NCI-H187 treated with DMSO at 0.1 percent for 48 hours (cell line): ENCODE results near the gene STX2.
"Not testable (repeated sequence)": the region's sequence is repeated elsewhere in the genome, so short reads cannot be mapped to it uniquely, and the experiment has no call there.

Experiments used
- DNase-seq: peaks from one replicate; lab custom pipeline; 2025; lab: John Stamatoyannopoulos, UW

The STX2 gene

GRCh38 chr12:130764475-130765185, 74.4 kb downstream of the STX2 start:
- DNase-seq, result no peak

DNA sequence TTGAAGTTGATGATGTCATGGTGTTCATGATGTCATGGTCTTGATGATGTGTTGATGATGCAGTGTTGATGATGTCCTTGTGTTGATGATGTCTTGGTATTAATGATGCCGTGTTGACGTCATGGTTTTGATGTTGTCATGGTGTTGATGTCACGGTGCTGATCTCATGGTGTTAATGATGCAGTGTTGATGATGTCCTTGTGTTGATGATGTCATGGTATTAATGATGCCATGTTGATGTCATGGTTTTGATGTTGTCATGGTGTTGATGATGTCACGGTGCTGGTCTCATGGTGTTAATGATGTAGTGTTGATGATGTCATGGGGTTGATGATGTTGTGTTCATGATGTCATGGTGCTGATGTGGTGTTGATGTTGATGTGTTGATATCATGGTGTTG, 75.0 kb downstream of the STX2 start:
- DNase-seq, result no peak

- DNase-seq, result no peak
These were observed 76.8 kb downstream of the STX2 start for GRCh38 chr12:130762319-130762675.

DNA sequence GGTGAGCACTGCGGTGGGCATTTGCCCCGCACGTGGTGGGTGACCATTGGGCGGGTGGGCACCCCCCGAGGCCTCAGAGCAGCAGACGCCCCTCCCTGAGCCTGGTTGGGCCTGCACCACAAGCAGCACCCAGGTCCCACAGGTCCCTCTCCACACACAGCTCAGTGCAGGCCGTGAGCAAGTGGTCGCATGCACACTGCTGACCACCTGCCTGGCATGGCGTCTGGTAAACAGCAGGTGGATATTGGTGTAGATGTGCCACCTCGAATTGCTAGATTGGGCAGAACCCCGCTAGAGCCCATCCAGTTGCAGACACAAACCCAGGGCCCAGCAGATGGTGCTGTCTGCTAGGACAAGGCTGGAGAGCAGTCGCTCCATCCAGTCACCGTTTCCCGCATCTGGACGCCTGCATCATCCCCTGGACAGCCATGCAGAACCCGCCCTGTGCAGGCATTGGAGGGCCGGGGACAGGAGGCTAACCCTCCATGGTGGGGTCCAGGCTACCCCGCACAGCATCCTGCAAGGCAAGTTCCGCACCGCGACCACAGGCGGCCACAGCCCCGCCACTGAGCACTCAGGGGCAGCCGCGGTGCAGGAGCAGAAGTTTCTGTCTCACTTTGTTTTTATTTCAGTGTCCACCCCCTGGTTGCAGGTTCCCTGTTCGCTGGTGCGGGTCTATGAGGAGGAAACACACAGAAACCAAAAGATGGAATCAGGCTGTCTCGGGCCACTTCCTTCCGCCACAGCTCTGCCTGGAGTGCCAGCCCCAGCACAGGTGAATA, 77.3 kb downstream of the STX2 start:
- no peak for DNase-seq

DNA sequence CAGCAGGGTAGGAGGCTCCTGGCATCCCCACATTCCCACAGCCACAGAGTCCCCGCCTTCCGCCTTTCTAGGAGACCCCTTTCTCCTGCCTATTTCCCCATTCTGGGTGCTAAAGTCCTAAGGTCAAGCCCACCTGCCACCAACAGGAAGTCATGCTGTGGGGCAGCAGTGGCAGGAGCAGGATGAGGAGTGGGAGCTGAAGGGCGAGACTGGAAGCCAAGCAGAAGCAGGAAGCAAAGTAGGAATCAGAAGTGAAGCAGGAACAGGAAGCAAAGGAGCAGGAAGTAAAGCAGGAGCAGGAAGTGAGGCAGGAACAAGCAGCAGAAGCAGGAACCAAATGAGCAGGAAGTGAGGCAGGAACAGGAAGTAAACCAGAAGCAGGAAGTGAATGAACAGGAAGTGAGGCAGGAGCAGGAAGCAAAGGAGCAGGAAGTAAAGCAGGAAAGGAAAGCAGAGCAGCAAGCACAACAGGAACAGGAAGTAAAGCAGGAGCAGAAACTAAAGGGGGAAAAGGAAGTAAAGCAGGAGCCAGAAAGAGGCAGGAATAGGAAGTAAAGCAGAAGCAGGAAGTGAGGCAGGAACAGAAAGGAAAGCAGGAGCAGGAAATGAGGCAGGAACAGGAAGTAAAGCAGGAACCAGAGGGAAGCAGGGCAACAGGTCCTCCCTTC, 84.7 kb downstream of the STX2 start:
- DNase-seq, result no peak

GRCh38 chr12:130752692-130753230, 86.3 kb downstream of the STX2 start:
- DNase-seq, result no peak

GRCh38 chr12:130752037-130752436, 87.0 kb downstream of the STX2 start:
- DNase-seq, result not testable (repeated sequence)

DNA sequence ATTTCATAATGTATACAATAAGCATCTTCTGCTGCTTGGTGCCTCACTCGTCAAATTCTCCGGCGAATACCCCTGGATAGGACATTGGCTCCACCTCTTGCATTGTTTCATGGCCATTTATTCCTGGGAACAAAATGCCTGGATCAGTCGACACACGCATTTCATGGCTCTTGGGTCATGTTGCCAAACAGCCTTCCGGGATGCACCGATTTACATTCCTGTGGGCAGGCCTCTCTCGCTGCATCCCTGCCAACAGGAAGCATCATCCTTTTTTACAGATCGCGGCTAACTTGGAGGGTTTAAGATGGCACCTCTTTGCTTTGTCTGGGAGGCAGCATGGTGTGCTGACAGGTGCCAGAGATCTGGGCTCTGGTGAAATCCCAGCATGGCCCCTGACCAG, 90.3 kb downstream of the STX2 start:
- DNase-seq, result no peak

DNA sequence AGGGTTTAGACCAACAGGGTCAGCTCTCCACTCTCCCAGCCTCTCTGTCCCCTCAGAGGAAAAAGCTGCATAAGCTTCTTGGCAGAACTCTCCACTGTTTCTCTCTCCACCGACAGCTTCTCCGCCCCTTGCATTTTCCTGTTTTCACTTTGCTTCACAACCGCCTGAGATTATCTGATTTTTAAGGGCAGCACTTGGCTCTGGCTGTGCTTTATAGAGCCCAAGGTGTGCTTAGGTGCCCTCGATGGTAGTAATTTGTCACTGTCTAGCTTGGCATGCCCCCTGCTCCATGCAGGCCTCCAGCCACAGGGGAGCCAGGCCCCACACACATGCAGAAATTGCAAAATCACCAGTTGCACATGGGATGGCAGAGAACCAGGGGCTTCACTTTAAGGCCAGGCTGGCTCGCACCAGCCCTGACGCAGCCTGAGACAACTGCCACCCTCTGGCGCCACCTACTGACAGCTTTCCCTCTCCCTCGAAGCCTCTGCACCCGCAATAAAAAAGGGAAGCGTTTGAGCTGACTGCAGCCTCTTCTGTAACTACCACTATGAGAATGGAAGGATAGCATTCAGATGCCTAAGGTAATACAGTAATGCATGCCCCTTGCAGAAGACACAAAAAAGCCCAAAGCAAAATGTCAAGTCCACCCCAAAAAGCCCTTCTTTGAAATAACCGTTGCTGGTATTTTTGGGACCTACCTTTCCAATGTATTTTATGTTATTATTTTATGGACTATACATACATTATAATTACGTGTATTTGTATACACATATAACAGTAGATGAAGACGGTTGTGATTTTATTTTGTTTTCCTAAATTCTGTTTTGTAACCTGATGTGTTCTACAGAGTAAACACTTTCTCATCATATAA, 90.9 kb downstream of the STX2 start:
- DNase-seq, result peak; percentile 54

DNA sequence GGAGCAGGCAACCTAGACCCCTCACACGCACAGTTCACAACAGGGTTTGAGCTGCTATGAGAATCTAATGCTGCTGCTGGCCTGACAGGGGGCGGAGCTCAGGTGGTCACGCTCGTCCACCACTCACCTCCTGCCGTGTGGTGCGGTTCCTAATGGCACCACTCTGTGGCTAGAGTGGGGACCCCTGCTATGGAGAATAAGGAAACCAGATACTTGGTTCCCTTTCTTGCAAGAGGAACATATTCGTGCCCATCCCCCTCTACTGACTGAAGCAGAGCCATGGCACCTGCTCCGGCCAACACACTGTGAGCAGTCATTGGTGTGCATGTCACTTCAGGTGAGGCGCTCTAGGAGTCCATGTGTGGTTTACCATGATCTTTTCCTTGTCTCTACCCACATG, 92.5 kb downstream of the STX2 start:
- DNase-seq, result no peak

GRCh38 chr12:130745921-130746320, 93.1 kb downstream of the STX2 start:
- no peak for DNase-seq

DNA sequence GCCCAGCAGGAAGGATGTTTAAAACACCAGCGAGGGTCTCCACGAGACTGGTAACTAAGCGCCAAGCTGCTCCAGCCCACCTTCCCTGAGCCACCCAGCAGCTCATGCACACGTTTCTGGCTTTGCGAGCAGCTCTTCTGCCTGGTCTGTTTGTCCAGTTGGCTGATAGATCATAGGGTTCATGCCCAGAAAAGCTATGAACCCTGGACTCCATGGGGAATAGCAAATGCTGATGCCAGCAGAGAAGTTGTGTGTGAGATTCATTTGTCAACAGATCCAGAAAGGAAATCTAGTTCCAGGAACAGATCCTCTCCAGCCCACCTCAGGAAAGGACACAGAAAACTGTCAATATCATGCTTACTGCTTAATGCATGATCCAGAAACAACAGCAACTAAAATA, 94.8 kb downstream of the STX2 start:
- no peak for DNase-seq

DNA sequence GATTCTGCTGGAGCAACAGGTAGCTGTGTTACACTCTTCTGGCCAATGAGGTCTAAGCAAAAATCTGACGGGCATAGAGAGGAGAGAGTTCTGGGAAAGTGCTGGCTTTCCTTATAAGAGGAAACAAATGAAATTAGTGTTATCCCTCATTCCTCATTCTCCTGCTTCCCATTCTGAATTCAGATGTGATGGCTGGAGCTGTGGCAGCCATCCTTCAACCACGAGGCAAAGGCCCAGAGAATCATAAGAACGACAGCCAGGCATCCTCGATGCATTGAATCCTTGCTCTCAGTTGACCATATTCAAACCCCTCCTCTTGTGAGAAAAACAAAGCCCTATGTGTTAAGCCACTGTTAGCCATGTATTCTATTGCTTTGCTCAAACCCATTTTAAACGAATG, 95.4 kb downstream of the STX2 start:
- no peak for DNase-seq

DNA sequence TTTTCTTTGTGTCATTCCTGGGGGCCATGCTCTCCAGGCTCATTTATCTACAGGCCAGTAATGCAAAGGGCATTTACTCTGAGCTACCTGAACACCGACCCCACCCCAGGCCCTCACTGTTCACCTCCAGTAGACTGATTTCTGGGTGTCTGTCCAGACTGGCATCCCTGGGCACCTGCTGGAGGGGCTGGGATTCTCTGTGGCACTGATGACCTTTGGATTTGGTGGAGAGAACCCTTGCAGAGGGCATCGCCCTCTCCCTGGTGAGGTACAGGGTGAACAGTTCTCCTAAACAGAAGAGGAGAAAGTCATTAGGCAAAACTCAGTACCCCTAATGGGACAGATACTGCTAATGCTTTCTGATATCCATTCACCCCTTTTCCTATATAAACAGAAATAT, 95.9 kb downstream of the STX2 start:
- DNase-seq, result no peak

DNA sequence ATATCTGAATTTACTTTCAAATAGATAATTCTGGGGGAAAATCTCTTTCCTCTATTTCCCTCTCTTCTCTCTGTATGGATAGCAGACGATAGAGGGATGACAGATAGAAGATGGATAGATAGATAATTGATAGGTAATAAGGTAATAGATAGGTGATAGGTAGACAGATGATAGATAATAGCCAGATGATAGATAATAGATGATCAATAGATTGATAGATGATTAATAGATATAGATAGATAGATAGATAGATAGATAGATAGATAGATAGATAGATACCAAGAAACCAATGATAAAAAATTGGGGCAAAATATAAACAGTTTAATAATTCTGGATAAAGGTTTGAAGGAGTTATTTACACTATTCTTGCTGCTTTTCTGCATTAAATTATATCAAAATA, 96.3 kb downstream of the STX2 start:
- no peak for DNase-seq

GRCh38 chr12:130742112-130742511, 96.9 kb downstream of the STX2 start:
- DNase-seq, result no peak
